Islet of Langerhans (tissue), 1 donor: ENCODE data around the gene TARM1.
"Not testable (repeated sequence)": the region's sequence is repeated elsewhere in the genome, so short reads cannot be mapped to it uniquely, and the experiment has no call there.

Experiments
- FAIRE-seq: peaks from one replicate; lab custom pipeline; 2011; peaks lifted over from hg19 to GRCh38; lab: Jason Lieb, UNC

TARM1 gene

GRCh38 chr19:54099190-54099902 is 18.2 kb upstream of the TARM1 start:
- FAIRE-seq = no peak

GRCh38 chr19:54096617-54097106 is 15.5 kb upstream of the TARM1 start:
- FAIRE-seq = no peak

- not testable (repeated sequence) for FAIRE-seq
These were observed 14.9 kb upstream of the TARM1 start for GRCh38 chr19:54095859-54096616.

- no peak for FAIRE-seq
These were observed 14.1 kb upstream of the TARM1 start for GRCh38 chr19:54095136-54095858.

- no peak for FAIRE-seq
These were observed 13.3 kb upstream of the TARM1 start for GRCh38 chr19:54094426-54095000.

- FAIRE-seq = no peak
These were observed 3.2 kb upstream of the TARM1 start for GRCh38 chr19:54084410-54084809.

GRCh38 chr19:54077334-54077733 is 3.8 kb downstream of the TARM1 start:
- FAIRE-seq = no peak

GRCh38 chr19:54074851-54075250 is 6.3 kb downstream of the TARM1 start:
- FAIRE-seq = no peak

- FAIRE-seq = no peak
These were observed 7.3 kb downstream of the TARM1 start for GRCh38 chr19:54073829-54074228.

GRCh38 chr19:54069470-54069869 is 11.7 kb downstream of the TARM1 start:
- FAIRE-seq = no peak

- no peak for FAIRE-seq
These were observed 17.6 kb downstream of the TARM1 start, which contains the start of gene VSTM1 for GRCh38 chr19:54063350-54064116. Gene VSTM1 (minus strand): TSS chr19:54063897. CDS start chr19:54063777, 120 bp downstream.

- no peak for FAIRE-seq
These were observed 18.5 kb downstream of the TARM1 start for GRCh38 chr19:54062643-54063042.

GRCh38 chr19:54047616-54048015 is 33.5 kb downstream of the TARM1 start:
- FAIRE-seq = no peak

- no peak for FAIRE-seq
These were observed 35.4 kb downstream of the TARM1 start for GRCh38 chr19:54045771-54046170.

- FAIRE-seq = no peak
These were observed 38.2 kb downstream of the TARM1 start for GRCh38 chr19:54042989-54043388.

- FAIRE-seq = no peak
These were observed 39.1 kb downstream of the TARM1 start for GRCh38 chr19:54041969-54042606.

GRCh38 chr19:54040003-54040402 is 41.2 kb downstream of the TARM1 start:
- FAIRE-seq = no peak

- FAIRE-seq = not testable (repeated sequence)
These were observed 44.6 kb downstream of the TARM1 start for GRCh38 chr19:54036542-54036941.

- FAIRE-seq = no peak
These were observed 45.7 kb downstream of the TARM1 start for GRCh38 chr19:54035215-54036178.
